CD4-positive, alpha-beta T cell treated with Interleukin-6 at 100 ng/mL for 8 hours (primary cell): ENCODE measurements around the gene CRTAP.
A peak's percentile ranks its signal among the peaks of the same experiment; 100 is the strongest.
"Not testable (repeated sequence)": the region's sequence is repeated elsewhere in the genome, so short reads cannot be mapped to it uniquely, and the experiment has no call there.

Source experiments
- DNase-seq: peaks from one replicate; pipeline ENCODE4 v3.0.0-alpha.2; 2020; ENCODE audit warnings: mixed read lengths, low spot score

The CRTAP gene

GRCh38 chr3:33099701-33100100 lies 14.1 kb upstream of the CRTAP start:
- DNase-seq = no peak

DNA sequence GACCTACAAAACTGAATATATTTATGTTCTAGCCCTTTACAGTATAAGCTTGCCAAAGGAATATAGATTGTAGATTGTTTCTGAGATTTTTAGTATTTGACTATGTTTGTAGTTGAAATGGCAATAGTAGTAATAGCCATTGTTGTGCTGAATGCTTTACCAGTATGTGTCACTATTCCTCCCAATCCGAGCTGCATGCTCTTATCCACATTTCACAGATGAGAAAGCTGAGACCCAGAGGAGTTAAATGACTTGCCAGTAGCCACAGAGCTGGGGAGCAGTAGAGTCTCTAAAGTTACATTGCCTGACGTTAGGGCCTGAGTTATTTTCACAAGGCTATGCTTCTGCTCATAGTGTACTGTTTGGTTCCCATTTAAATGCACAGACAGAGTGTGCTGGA lies 13.6 kb upstream of the CRTAP start:
- no peak for DNase-seq

GRCh38 chr3:33103034-33103433 lies 10.8 kb upstream of the CRTAP start:
- no peak for DNase-seq

DNA sequence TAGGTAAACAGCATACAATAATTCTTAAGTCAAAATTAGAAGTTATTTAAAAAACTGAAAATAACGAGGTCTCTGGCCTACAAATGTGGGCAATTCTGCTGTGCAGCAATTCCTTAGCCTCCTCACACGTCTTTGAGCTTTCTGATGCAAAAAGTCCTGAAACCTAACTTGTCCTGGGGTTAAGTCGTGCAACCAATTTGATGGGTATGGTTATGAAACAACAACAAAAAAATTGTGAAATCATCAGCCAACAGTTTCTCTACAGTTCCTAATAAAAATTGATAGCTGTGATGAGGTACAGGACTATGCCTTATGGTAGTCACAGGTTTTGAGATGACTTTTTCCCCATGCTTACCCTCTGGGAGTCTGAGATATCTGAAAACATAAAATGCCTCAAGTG lies 10.3 kb upstream of the CRTAP start:
- no peak for DNase-seq

GRCh38 chr3:33104803-33105202 lies 9.0 kb upstream of the CRTAP start:
- DNase-seq = no peak

GRCh38 chr3:33105341-33105948 lies 8.4 kb upstream of the CRTAP start:
- no peak for DNase-seq

DNA sequence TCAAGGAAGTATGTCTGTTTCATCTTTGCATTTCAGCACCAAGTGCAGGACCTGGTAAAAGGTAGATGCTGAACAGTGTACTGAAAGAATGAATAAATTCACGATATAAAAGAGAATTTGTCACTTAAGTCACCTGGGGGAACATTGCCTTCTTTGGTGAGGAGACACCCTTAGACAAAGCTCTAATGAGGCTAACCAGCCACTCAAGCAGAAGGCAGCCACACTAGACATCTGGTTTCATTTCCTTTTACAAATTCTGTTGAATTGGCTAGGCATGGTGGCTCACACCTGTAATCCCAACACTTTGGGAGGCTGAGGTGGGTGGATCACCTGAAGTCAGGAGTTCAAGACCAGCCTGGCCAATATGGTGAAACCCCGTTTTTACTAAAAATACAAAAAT lies 7.0 kb upstream of the CRTAP start:
- not testable (repeated sequence) for DNase-seq

DNA sequence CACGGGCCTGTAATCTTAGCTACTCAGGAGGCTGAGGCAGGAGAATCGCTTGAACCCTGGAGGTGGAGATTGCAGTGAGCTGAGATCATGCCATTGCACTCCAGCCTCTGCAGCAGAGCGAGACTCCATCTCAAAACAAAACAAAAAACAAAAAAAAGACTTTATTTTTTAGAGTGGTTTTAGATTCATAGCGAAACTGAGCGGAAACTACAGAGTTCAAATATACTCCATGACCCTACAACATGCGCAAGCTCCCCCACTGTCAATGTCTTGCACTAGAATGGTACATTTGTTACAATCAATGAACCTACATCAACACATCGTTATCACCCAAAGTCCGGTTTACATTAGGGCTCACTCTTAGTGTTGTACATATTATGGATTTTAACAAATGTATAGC lies 2.2 kb upstream of the CRTAP start:
- DNase-seq = no peak

DNA sequence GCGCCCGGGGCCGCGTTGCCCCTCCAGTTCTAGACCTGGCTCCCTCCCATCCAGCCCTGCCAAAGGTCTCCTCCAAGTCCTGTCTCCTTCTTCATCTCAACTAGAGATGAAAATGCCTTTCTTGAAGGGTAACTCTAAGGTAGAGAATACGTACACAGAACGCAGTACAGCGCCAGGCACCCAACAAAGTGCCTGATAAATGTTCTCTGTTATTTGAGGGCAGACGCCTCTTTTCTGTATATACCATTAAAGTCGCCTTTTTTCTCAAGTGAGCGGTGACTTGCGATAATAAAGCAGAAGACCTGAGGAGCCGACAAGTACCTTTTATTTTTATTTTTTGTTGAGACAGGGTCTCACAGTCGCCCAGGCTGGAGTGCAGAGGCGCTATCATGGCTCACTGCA lies 809 bp downstream of the CRTAP start:
- no peak for DNase-seq

DNA sequence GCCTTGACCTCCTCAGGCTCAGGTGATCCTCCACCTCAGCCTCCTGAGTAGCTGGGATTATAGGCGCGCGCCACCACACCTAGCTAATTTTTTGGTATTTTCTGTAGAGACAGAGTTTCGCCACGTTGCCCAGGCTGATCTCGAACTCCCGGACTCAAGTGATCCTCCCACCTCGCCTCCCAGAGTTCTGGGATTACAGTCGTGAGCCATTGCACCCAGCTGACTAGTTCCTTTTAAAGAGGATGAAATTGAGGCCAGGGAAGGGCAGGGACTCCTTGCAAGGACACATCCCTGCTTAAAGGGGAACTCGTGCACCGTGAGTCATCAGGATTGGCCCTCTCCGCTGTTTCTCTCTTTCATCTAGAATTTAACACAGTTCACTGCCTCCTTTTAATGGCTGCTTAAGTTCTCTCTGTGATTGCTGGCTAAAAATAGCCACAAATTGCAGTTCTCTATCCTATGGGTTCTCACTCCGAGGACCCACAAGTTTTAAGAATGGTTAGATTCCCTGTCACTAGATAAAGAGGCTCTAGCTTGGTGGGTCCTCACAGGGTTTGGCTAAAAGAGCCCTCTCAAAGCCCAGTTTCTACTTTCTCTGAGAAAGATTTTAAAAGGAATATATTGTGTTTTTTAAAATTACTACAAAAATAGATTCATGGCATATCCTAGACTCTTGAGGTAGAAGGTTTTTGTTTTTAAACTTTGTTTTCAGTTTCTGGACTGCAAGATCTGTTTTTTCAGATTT lies 1.4 kb downstream of the CRTAP start:
- no peak for DNase-seq

- no peak for DNase-seq
These were observed 3.6 kb downstream of the CRTAP start for GRCh38 chr3:33117461-33117860.

- no peak for DNase-seq
These were observed 6.1 kb downstream of the CRTAP start for GRCh38 chr3:33119891-33120290.

- no peak for DNase-seq
These were observed 9.2 kb downstream of the CRTAP start for GRCh38 chr3:33122991-33123390.

GRCh38 chr3:33124638-33125037 lies 10.8 kb downstream of the CRTAP start:
- DNase-seq = no peak

GRCh38 chr3:33125840-33126239 lies 12.0 kb downstream of the CRTAP start:
- no peak for DNase-seq

- no peak for DNase-seq
These were observed 14.9 kb downstream of the CRTAP start for GRCh38 chr3:33128706-33129105.

GRCh38 chr3:33130144-33130543 lies 16.3 kb downstream of the CRTAP start:
- no peak for DNase-seq

DNA sequence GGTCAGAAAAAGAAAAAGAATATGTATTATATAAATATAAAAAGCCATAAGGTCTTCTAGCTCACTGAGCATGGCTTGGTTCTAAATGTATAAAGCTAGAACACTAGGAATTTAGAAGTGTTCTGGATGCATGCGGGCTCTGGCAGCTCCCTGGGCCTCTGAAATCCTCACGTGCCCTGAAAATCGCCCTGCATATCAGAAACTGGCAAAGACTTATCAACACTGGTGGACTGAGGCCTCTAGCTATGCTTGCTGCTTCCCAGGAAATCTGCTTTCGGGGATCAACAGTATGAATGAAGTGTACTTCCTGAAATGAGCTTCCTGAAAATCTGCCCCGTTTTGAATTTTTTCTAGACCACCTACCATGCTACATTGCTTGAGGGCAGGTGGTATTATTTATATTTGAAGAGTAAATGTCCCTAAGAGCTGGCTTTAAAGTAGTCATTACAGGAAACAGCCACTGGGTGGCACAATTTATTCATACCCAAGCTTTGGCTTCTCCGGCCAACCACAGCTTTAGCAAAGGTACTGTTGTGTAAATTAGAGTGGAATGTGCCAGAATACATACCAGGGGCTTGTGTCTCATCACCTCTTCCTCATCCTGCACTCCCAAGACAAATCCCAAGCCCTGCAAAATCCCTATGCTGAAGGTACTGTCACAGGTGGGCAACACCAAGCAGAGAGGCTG lies 17.7 kb downstream of the CRTAP start:
- DNase-seq = peak; percentile 42

GRCh38 chr3:33132019-33132360 lies 18.2 kb downstream of the CRTAP start:
- DNase-seq = no peak

GRCh38 chr3:33134026-33134625 lies 20.3 kb downstream of the CRTAP start:
- no peak for DNase-seq

DNA sequence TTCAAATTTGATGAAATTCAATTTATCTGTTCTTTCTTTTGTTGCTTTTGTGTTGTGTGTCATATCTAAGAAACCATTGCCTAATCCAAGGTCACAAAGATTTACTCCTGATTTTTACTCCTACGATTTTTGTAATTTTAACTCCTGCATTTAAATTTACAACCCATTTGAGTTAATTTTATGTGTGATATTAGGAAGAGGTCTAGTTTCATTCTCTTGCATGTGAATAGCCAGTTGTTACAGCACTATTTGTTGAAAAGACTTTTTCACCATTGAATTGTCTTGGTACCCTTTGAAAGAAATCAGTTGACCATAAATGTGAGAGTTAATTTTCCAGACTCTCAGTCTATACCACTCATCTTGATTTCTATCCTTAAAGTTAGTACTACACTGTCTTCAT lies 23.9 kb downstream of the CRTAP start:
- no peak for DNase-seq

DNA sequence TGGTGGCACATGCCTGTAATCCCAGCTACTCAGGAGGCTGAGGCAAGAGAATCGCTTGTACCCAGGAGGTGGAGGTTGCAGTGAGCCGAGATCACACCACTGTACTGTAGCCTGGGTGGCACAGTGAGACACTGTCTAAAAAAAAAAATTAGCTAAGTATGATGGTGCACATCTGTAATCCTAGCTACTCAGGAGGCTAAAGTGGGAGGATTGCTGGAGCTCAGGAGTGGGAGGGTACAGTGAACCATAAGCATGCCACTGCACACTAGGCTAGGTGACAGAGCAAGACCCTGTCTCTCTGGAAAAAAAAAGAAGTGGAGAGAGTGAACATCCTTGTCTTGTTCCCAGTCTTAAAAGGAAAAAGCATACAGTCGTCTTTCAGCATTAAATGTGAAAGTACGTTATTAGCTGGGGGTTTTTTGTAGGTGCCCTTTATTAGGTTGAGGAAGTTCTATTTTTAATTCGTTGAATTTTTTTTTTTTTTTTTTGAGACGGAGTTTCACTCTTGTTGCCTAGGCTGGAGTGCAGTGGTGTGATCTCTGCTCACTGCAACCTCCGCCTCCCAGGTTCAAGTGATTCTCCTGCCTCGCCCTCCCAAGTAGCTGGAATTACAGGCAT lies 25.3 kb downstream of the CRTAP start:
- DNase-seq = not testable (repeated sequence)

DNA sequence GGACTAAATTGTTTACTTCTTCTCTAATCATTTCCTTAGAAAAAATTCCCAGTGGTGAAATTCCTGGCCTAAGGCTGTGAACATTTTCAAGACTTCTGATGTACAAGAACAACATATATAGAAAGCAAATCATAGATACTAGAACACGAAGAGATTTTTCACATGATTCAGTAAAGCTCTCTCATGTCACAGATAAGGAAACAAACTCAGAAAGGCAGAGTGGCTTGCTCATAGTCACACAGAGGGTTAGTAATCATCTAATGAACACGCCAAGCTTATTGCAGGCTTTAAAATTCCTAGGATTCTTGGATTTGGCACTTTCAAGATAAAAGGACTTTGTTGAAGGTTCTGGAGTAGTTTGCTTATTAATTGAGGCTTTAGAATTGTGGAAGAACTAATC lies 26.2 kb downstream of the CRTAP start:
- DNase-seq = no peak
